Tongue (tissue), 2 donors: Measurements from ENCODE around the gene RYR3. TPM values are rescaled to one million over a fixed set of nuclear protein-coding genes. Genes with fewer than 3 reads are reported as not detected.

Experiments
- DNase-seq: peaks from one replicate; pipeline ENCODE4 v3.0.0-alpha.2; 2015
- total RNA-seq: library from RNA; depleted of rRNA; stranded (reverse); fragments of >200 nt; gene quantifications from one replicate; pipeline ENCODE4 v1.2.3, GENCODE V29; 2014

The RYR3 gene
- total RNA-seq, 1 donor from 2014 or later = 98.0 TPM

GRCh38 chr15:33320017-33320416 lies 9.2 kb downstream of the RYR3 start:
- no peak for DNase-seq

- no peak for DNase-seq
Measured at GRCh38 chr15:33322091-33322490, 11.3 kb downstream of the RYR3 start.

DNA sequence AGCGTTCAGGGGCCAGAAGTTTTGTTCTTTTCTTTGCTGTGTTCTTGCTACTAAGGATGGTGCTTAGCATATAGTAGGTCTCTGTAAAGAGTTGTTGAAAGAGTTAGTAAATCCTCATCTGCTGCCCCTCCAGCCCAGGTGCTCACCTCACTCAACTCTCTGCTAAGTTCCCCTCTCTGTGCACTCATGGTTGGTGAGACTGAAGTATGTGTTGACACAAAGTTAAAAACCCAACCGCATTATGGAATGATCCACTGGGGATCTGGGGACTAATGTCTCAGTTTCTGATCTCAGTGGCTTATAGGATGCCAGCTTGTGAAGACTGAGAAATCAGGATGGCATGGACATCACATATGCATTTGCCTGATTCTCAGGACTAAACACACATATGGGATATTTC lies 13.8 kb downstream of the RYR3 start:
- DNase-seq = no peak

DNA sequence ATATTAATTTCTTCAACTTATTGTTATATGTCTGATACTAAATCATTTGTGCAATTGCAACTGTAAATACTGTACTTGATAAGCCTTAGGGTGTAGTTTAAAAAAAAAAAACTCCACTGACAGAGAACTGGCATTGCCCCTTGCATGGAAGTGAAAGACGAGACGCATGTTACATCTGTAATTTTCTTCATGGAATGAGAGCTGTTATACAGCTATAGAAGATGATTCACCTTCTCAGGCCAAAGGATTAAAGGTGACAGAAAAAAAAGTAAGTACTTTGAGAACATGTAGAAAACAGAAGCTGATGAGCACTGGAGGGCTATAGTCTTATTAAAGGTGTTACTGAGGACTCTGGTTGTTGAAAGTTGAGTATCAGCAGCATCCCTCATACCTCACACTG lies 16.1 kb downstream of the RYR3 start:
- no peak for DNase-seq

DNA sequence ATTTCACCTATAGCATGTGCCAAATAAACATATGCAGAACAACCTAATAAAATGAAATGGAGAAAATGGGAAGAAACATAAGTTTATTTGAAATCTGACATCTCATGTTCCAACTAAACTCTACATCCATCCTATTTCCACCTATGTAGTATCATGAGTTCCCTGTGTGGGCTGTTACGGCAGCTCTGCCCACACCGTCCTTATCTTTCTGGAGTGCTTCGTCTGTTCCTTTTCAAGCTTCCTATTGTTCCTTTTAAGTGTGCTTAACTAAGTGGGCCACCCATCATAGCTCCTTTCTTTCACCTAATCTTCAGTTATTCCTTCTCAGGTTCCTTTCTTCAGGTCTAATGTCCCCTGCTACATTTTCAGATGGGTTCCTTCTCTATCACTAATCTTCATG lies 17.3 kb downstream of the RYR3 start:
- no peak for DNase-seq

- no peak for DNase-seq
Measured at GRCh38 chr15:33329457-33329856, 18.7 kb downstream of the RYR3 start.

- DNase-seq = no peak
Measured at GRCh38 chr15:33330931-33331330, 20.2 kb downstream of the RYR3 start.

DNA sequence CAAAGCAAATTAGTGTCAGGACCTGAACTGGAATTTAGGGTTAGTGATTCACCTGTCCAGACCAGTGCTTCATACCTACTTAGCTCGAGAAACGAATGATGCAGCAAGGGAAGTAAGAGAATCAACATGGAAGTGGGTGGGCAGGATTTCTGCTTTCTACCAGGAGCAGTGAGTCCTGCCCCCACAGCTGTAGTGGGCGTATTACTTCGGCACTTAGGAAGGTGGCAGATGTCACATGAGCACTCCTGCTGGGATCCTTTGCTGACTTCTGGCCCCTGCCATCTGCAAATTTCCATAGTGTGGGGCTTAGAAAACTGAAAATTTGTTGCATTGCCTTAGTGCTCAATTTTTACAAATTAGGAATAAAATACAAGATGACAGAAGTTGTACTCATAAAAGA lies 31.2 kb downstream of the RYR3 start:
- DNase-seq = no peak

GRCh38 chr15:33343275-33343674 lies 32.5 kb downstream of the RYR3 start:
- DNase-seq = no peak

GRCh38 chr15:33344111-33344510 lies 33.3 kb downstream of the RYR3 start:
- DNase-seq = no peak

GRCh38 chr15:33344530-33344929 lies 33.8 kb downstream of the RYR3 start:
- DNase-seq = no peak

DNA sequence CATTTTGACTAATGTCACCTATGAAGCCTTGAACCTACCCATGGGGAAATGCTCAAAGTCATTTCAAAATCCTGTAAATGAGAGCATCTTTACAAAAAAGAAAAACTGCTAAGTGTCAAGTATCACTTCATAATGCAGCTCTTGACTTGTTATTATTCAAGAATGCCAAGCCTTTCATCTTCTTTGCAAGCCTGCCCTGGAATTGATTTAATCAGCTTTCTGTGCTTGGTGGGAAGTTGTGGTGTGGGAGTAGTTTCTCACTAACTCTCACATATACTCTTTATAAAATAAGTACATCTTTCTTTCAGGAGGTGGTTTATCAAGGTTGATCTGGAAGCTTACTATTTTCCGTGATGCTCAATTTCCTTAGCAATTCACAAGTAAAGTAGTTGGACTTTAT lies 43.6 kb downstream of the RYR3 start:
- no peak for DNase-seq

- DNase-seq = no peak
Measured at GRCh38 chr15:33357845-33358244, 47.1 kb downstream of the RYR3 start.

GRCh38 chr15:33358306-33358705 lies 47.5 kb downstream of the RYR3 start:
- peak; percentile 83 for DNase-seq

DNA sequence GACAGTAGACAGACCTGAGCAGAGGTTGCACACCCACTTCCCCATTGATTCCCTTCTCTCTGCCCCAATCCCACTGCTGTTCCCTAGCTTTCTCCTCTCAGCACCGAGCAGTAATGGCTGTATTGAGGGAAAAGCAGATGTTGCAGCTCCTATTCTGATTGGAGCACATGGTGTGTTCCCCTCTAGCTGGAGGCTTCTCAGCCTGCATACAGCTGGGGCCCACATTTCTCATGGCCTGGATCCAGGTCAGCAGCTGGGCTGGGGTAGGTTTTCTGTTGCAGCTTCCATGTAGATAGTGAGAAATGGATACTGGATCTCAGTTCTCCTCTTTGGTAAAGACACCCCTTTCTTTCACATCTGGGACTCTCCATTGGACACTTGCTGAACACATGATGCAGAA lies 50.1 kb downstream of the RYR3 start:
- DNase-seq = peak; percentile 94

DNA sequence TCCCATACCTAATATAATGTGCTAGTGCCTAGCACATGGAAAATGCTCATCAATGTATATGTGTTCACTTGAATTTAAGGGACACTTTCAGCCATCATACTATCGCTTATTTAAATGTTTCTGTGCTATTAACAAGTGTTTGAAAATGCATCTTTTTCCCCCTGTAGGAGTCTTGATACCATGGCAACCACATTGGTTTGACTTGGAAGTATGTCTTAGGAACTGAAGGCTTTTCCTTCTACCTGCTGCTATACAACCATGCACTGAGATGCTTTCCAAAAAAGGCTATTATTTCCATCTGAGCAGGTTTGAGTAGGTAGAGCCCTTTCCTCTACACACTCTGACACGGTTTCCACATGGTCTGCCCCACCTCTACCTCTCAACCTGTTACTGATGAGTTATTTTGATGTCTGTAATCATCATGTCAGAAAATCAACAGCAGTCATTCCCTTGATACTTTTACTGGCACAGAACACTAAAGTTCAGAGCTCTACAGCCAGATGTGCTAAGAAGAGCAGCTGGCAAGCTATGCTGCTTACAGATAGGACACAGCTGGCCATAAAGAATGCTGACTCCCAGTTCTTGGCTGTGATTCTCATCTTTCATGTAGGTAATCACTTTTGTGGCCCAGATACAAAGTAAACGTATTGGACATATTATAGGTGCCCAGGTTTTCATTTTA lies 59.3 kb downstream of the RYR3 start:
- peak; percentile 56 for DNase-seq

DNA sequence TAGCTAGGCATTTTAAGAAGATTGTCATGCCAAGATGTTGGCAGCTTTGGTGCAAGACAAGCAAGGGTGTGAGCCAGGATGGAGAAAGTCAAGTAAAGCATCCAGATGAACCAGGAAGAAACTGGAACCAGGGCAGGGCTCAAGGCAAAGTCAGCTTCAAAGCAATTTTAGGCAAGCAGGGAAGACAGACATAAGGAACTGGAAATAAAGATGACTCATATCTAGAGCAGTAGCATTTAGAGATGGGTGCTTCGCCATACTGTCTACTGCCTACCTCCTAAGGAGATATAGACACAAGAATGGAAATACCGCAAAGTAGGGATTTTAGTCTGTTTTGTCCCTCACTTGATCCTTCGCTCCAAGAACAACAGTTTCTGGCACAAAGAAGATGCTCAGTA lies 59.9 kb downstream of the RYR3 start:
- DNase-seq = no peak

- DNase-seq = no peak
Measured at GRCh38 chr15:33371159-33371558, 60.4 kb downstream of the RYR3 start.

DNA sequence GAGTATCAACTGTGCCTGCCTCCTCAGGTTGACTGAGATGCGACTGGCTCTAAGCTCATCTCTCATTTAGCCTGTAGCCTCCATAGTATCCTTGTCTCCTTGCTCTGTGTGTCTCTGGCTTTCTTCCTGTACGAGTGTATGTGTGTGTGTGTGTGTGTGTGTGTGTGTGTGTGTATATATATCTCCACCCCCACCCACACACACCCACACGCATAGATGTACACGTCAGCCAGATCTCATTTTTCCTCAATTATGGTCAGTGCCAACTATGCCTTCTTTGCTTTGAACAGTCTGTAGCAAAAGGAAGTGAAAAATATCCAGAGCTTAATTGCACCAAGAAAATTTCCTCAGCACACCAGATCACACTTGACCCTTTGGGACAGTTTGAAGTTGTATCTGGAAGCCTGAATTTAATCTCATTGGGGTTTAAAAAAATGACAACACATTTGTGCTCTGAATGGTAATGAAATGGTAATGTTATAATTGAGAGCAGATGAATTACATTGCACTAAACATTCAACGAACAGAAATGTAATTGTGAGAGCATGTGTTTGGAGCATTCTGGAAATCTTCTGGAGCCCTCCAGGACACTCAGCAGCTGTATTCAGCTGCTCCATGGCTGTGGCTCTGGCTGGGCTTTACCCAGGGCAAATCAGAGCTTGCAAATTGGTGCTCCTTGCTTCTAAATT lies 63.6 kb downstream of the RYR3 start:
- peak; percentile 88 for DNase-seq

DNA sequence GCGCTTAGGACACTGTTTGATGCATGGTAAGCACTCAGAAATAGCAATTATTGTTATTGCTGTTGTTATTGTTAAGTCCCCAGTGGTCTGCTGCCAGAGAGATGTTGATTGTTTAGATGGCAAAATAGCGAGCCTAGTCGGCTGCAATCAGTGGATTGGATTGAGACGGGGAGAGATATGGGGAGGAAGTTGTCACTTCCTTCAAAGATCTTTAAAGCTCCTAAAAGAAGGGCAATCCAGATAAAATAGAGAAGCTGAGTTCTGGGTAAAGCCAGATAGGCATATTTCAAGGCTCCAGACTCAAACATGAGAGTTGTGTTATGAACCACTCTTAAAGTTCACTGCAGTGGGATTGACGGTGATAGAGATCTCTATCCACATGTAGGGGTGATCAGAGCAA lies 64.5 kb downstream of the RYR3 start:
- DNase-seq = no peak

DNA sequence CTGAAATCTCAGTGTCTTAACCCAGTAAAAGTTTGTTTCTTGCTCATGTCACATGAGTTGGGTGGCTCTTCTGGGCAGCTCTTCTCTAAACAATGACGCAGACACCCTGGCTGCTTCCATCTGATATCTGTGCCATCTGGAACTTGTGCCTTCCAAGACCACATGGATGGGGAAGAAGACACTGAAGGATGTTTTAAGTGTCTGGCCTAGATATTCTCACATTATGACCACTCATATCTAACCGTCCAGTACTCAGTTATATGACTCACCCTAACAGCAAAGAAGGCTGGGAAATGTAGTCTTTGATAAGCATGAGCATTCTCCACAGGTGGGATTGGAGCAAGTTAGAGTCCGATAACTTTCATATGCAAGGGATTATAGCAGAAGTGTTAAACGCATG lies 66.4 kb downstream of the RYR3 start:
- peak; percentile 67 for DNase-seq

DNA sequence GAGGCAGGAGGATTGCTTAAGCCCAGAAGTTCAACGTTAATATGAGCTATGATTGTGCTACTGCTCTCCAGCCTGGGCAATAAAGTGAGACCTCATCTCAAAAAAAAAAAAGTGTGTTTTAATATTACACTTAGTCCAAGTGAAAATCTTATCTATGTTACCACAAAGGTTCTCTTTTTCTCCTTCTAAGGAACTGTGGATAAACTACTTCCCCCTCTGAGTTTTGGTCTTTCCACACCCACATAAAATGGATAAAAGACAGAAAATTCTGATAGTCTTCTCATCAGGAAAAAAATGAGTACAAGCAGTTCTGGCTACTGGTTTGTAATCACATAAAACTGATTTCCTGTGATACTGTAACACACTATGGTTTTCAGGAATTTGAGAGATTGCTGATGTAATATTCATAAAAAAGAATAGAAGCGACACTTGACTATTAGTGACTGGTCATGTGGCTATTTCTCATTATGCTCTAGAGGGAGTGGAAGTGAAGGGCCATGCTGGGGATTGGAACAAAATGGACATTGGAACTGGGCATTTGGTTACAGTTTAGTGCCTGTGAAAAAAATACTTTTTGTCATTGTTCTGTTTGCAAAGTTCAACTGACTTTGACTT lies 68.2 kb downstream of the RYR3 start:
- DNase-seq = no peak

GRCh38 chr15:33380406-33380805 lies 69.6 kb downstream of the RYR3 start:
- peak; percentile 68 for DNase-seq

- no peak for DNase-seq
Measured at GRCh38 chr15:33382491-33382890, 71.7 kb downstream of the RYR3 start.
